Endodermal cell (in vitro differentiated cells): Measurements from ENCODE around the gene PLS3. TPM values are rescaled to one million over a fixed set of nuclear protein-coding genes. Genes with fewer than 3 reads are reported as not detected.
A peak's percentile ranks its signal among the peaks of the same experiment; 100 is the strongest.

Experiments
- DNase-seq: peaks from one replicate; pipeline ENCODE4 v3.0.0-alpha.2; 2017
- H3K27ac ChIP-seq: 2 replicates; pipeline ENCODE4 v1.5.1; 2013; ENCODE audit warnings: mild to moderate bottlenecking, low read depth, low read length, moderate library complexity
- H3K27me3 ChIP-seq: 2 replicates; pipeline ENCODE4 v1.6.1; 2013; ENCODE audit warnings: mild to moderate bottlenecking, low read length, moderate library complexity; ENCODE audit not compliant: insufficient read depth, control insufficient read depth, poor library complexity, severe bottlenecking
- H3K36me3 ChIP-seq: 2 replicates; pipeline ENCODE4 v1.7.0; 2013; ENCODE audit warnings: mild to moderate bottlenecking, low read length, moderate library complexity; ENCODE audit not compliant: control insufficient read depth, insufficient read depth
- H3K4me1 ChIP-seq: one replicate; pipeline ENCODE4 v1.7.0; 2013; ENCODE audit warnings: low read length; ENCODE audit not compliant: control insufficient read depth, insufficient read depth
- H3K4me3 ChIP-seq: 2 replicates; pipeline ENCODE4 v1.5.1; 2013; ENCODE audit warnings: mild to moderate bottlenecking, low read length, moderate library complexity
- H3K9ac ChIP-seq: 2 replicates; pipeline ENCODE4 v1.6.1; 2013; ENCODE audit warnings: mild to moderate bottlenecking, low read length, moderate library complexity; ENCODE audit not compliant: poor library complexity, severe bottlenecking; ENCODE audit errors: extremely low read depth
- H3K9me3 ChIP-seq: 2 replicates; pipeline ENCODE4 v1.6.1; 2013; ENCODE audit warnings: mild to moderate bottlenecking, low read length, moderate library complexity; ENCODE audit not compliant: control insufficient read depth
- H3K27ac Mint-ChIP-seq: 2 replicates; pipeline ENCODE4 v1.8.0; 2020; ENCODE audit warnings: mixed read lengths
- H3K27me3 Mint-ChIP-seq: 2 replicates; pipeline ENCODE4 v1.8.0; 2021; ENCODE audit warnings: mild to moderate bottlenecking, mixed read lengths; ENCODE audit not compliant: insufficient read depth
- H3K36me3 Mint-ChIP-seq: 2 replicates; pipeline ENCODE4 v1.8.0; 2020; ENCODE audit warnings: low read depth, mixed read lengths
- H3K4me1 Mint-ChIP-seq: 2 replicates; pipeline ENCODE4 v1.8.0; 2020; ENCODE audit warnings: mixed read lengths
- H3K4me3 Mint-ChIP-seq: 2 replicates; pipeline ENCODE4 v1.8.0; 2020; ENCODE audit warnings: mild to moderate bottlenecking, moderate library complexity, mixed read lengths
- H3K9me3 Mint-ChIP-seq: 2 replicates; pipeline ENCODE4 v1.8.0; 2020; ENCODE audit warnings: mild to moderate bottlenecking, mixed read lengths
- CTCF ChIP-seq: fragments of 200-600 bp; sonication (generic); conservative IDR thresholded peaks from 2 replicates; pipeline ENCODE4 v1.5.0; 2021; ENCODE audit warnings: antibody characterized with exemption, mild to moderate bottlenecking
- WGBS, 2 experiments: methylation state at CpG; one replicate each; pipeline versions ENCODE4 v1.1.5 to v1.1.7; 2013; ENCODE audit warnings: missing lambda C conversion rate in 2 of 2, mixed read lengths in 1 of 2; ENCODE audit not compliant: insufficient coverage in 1 of 2, insufficient read length in 1 of 2; 5-methylcytosine and 5-hydroxymethylcytosine counted together
- total RNA-seq, 2 donors: library from RNA; stranded (reverse); fragmentation: NEBNext Ultra II Directional in 1 of 2; extraction: Animal tissue kit (Norgen Biotek cat#: 25700) in 1 of 2; gene quantifications; 2 replicates in 1 of 2; 3 replicates in 1 of 2; pipeline ENCODE4 v1.2.1, GENCODE V29; 2021

PLS3 gene
- total RNA-seq, 2 donors from 2014 or later: 81.6 to 179 TPM

GRCh38 chrX:115665122-115665521 lies 104.1 kb downstream of the PLS3 start:
- Histone ChIP-seq H3K36me3 (no peaks in the 10 kb centered on the region), H3K4me3 (no peak overlapping the region), H3K9me3 (no peaks in the 10 kb centered on the region), H3K27me3 (no peaks in the 10 kb centered on the region), H3K9ac (no peak overlapping the region), H3K27ac (no peak overlapping the region), H3K4me1 (no peaks in the 10 kb centered on the region)
- H3K9me3 Mint-ChIP-seq: peaks cover 4% of the 10 kb centered on the region
- no peak overlapping the region for H3K27ac Mint-ChIP-seq
- WGBS, 2 experiments: 95 to 100% methylated on average over 4 to 9 of the region's 9 CpGs
- no peak for DNase-seq
- no peak for TF ChIP-seq CTCF
- H3K27me3 Mint-ChIP-seq: peaks cover 3% of the 10 kb centered on the region
- H3K4me3 Mint-ChIP-seq: no peak overlapping the region
- no peaks in the 10 kb centered on the region for H3K4me1 Mint-ChIP-seq
- H3K36me3 Mint-ChIP-seq: no peaks in the 10 kb centered on the region

GRCh38 chrX:115679460-115679859 lies 118.5 kb downstream of the PLS3 start:
- Histone ChIP-seq H3K36me3 (no peaks in the 10 kb centered on the region), H3K4me3 (no peak overlapping the region), H3K4me1 (no peaks in the 10 kb centered on the region), H3K9me3 (no peaks in the 10 kb centered on the region), H3K27ac (no peak overlapping the region), H3K27me3 (no peaks in the 10 kb centered on the region), H3K9ac (no peak overlapping the region)
- 49% methylated on average over 3 of the region's 7 CpGs; no CpG with 5 or more reads in 1 of the 2 experiments for WGBS, 2 experiments
- H3K9me3 Mint-ChIP-seq: no peaks in the 10 kb centered on the region
- TF ChIP-seq CTCF: peak; percentile 73
- H3K4me3 Mint-ChIP-seq: no peak overlapping the region
- no peaks in the 10 kb centered on the region for H3K36me3 Mint-ChIP-seq
- H3K27ac Mint-ChIP-seq: peak overlapping the region; percentile 68
- H3K27me3 Mint-ChIP-seq: no peaks in the 10 kb centered on the region
- DNase-seq: no peak
- peaks cover 2% of the 10 kb centered on the region for H3K4me1 Mint-ChIP-seq

GRCh38 chrX:115687595-115687994 lies 126.6 kb downstream of the PLS3 start:
- Mint-ChIP-seq H3K27me3 (no peaks in the 10 kb centered on the region), H3K9me3 (no peaks in the 10 kb centered on the region), H3K36me3 (no peaks in the 10 kb centered on the region), H3K4me3 (no peak overlapping the region), H3K27ac (peak overlapping the region; percentile 91), H3K4me1 (peaks cover 19% of the 10 kb centered on the region)
- H3K9ac ChIP-seq: no peak overlapping the region
- H3K4me1 ChIP-seq: no peaks in the 10 kb centered on the region
- no peak overlapping the region for H3K4me3 ChIP-seq
- WGBS, 2 experiments: 38% methylated on average over 1 of the region's 4 CpGs; no CpG with 5 or more reads in 1 of the 2 experiments
- no peaks in the 10 kb centered on the region for H3K27me3 ChIP-seq
- DNase-seq: no peak
- no peaks in the 10 kb centered on the region for H3K9me3 ChIP-seq
- H3K27ac ChIP-seq: no peak overlapping the region
- H3K36me3 ChIP-seq: no peaks in the 10 kb centered on the region
- no peak for TF ChIP-seq CTCF
